HEK293T (cell line): ENCODE results near the gene TBCK.

Source experiments
- ARNT ChIP-seq: fragments of 450-650 bp; IDR thresholded peaks from 2 replicates; pipeline ENCODE4 v1.6.1; 2017; ENCODE audit warnings: mild to moderate bottlenecking
- BHLHE40 ChIP-seq: fragments of 450-650 bp; IDR thresholded peaks from 2 replicates; pipeline ENCODE4 v1.6.1; 2016; ENCODE audit warnings: mild to moderate bottlenecking, moderate library complexity, borderline replicate concordance
- FOXA1 ChIP-seq: fragments of 450-650 bp; IDR thresholded peaks from 2 replicates; pipeline ENCODE4 v1.6.1; 2016; ENCODE audit warnings: mild to moderate bottlenecking
- FOXK2 ChIP-seq: fragments of 450-650 bp; IDR thresholded peaks from 2 replicates; pipeline ENCODE4 v1.6.1; 2016; ENCODE audit warnings: mild to moderate bottlenecking
- FOXM1 ChIP-seq: fragments of 450-650 bp; IDR thresholded peaks from 2 replicates; pipeline ENCODE4 v1.6.1; 2017; ENCODE audit warnings: mild to moderate bottlenecking, borderline replicate concordance
- HDGF ChIP-seq: fragments of 450-650 bp; IDR thresholded peaks from 2 replicates; pipeline ENCODE4 v1.6.1; 2017; ENCODE audit warnings: antibody characterized with exemption, borderline replicate concordance
- SP1 ChIP-seq: fragments of 450-650 bp; IDR thresholded peaks from 2 replicates; pipeline ENCODE4 v1.6.1; 2017
- TARDBP ChIP-seq: fragments of 450-650 bp; IDR thresholded peaks from 2 replicates; pipeline ENCODE4 v1.6.1; 2016
- ZNF384 ChIP-seq: fragments of 450-650 bp; IDR thresholded peaks from 2 replicates; pipeline ENCODE4 v1.6.1; 2016
- TF ChIP-seq, protein P1 (sequence below): fragments of 450-650 bp; IDR thresholded peaks from 2 replicates; pipeline ENCODE4 v1.6.1; 2016

DNA sequence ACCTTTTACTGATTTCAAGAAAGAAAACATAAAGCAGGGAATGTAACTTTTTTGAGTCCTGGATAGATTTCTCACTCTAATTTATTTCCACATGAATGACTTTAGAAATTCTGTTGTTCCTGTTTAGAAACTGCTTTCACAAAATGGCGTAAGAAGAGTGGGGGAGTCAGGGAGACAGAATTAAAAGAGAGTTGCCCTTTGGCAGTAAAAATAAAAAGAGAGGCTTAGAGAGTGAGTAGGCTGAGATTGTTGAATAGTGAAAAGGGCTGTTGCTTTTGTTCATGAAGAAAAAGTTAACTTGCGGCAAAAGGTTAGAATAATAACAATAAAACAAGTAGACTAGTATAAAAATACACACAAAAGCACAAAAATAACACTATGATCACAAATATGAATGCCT is 166.1 kb downstream of the TBCK start:
- no peak for TF ChIP-seq FOXA1
- no peak for TF ChIP-seq FOXM1
- no peak for TF ChIP-seq HDGF
- TF ChIP-seq SP1 = no peak
- TF ChIP-seq TARDBP = no peak
- TF ChIP-seq, protein P1, sequence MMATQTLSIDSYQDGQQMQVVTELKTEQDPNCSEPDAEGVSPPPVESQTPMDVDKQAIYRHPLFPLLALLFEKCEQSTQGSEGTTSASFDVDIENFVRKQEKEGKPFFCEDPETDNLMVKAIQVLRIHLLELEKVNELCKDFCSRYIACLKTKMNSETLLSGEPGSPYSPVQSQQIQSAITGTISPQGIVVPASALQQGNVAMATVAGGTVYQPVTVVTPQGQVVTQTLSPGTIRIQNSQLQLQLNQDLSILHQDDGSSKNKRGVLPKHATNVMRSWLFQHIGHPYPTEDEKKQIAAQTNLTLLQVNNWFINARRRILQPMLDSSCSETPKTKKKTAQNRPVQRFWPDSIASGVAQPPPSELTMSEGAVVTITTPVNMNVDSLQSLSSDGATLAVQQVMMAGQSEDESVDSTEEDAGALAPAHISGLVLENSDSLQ = no peak
- no peak for TF ChIP-seq BHLHE40
- TF ChIP-seq ARNT = no peak
- no peak for TF ChIP-seq FOXK2
- no peak for TF ChIP-seq ZNF384
